Activated CD4-positive, alpha-beta memory T cell treated with anti-CD3 and anti-CD28 coated beads for 36 hours (primary cell): ENCODE data around the gene POU6F2. TPM values are rescaled to one million over a fixed set of nuclear protein-coding genes. Genes with fewer than 3 reads are reported as not detected.

Experiments used
- CTCF ChIA-PET: fragments of 350-600 bp; sonication (Branson Sonifier 250); formaldehyde crosslinking; loops from one replicate; lab custom pipeline; 2021; ENCODE audit warnings: antibody characterized with exemption, inconsistent platforms; lab: Charles Lee
- POLR2A ChIA-PET: fragments of 350-600 bp; sonication (Branson Sonifier 250); formaldehyde crosslinking; loops from one replicate; lab custom pipeline; 2021; ENCODE audit warnings: antibody characterized with exemption; lab: Charles Lee
- DNase-seq: peaks from one replicate; pipeline ENCODE4 v3.0.0-alpha.2; 2020
- H3K27ac Mint-ChIP-seq: one replicate; pipeline ENCODE4 v1.8.0; 2021; ENCODE audit warnings: mixed read lengths
- H3K27me3 Mint-ChIP-seq: one replicate; pipeline ENCODE4 v1.8.0; 2021; ENCODE audit warnings: mixed read lengths
- H3K36me3 Mint-ChIP-seq: one replicate; pipeline ENCODE4 v1.8.0; 2021; ENCODE audit warnings: mixed read lengths
- H3K4me1 Mint-ChIP-seq: one replicate; pipeline ENCODE4 v1.8.0; 2021; ENCODE audit warnings: low read depth, mixed read lengths
- H3K4me3 Mint-ChIP-seq: one replicate; pipeline ENCODE4 v1.8.0; 2021; ENCODE audit warnings: mild to moderate bottlenecking, mixed read lengths
- H3K9me3 Mint-ChIP-seq: one replicate; pipeline ENCODE4 v1.8.0; 2021; ENCODE audit warnings: mixed read lengths
- intact Hi-C: fragments of 100-400 bp; cut with micrococcal nuclease; formaldehyde crosslinking; loops from one replicate; pipeline ENCODE4 v1.15.1; 2023
- total RNA-seq, 2 experiments: library from RNA; stranded (reverse); gene quantifications; one replicate each; pipeline ENCODE4 v1.2.3, GENCODE V29; 2021

The POU6F2 gene
- total RNA-seq, 2 experiments from 2014 or later, result not detected

DNA sequence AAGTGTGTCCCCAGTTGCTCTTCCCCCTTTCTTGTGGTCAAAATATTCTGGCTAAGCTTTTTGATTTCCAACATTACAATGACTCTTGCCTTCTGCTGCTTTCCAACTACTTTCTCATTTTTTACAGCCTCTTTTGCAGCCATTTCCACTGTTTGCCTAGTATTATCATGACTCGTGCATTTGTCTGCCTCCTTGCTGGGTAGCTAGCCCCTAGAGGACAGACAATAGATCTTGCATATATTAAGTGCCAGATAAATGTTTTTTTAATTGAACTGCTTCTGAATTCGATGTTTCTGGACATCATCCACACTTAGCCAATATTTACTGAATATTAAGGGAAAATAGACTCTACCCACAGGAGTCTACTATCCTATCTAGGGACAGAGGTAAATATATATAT is 124.5 kb downstream of the POU6F2 start:
- no peak overlapping the region for H3K27ac Mint-ChIP-seq
- H3K4me1 Mint-ChIP-seq, result no peaks in the 10 kb centered on the region
- POLR2A ChIA-PET, result no interaction called here
- H3K27me3 Mint-ChIP-seq, result no peaks in the 10 kb centered on the region
- H3K9me3 Mint-ChIP-seq, result no peaks in the 10 kb centered on the region
- H3K36me3 Mint-ChIP-seq, result no peaks in the 10 kb centered on the region
- DNase-seq, result no peak
- H3K4me3 Mint-ChIP-seq, result no peak overlapping the region
- CTCF ChIA-PET, result no interaction called here
- intact Hi-C loops, result no loop called here

DNA sequence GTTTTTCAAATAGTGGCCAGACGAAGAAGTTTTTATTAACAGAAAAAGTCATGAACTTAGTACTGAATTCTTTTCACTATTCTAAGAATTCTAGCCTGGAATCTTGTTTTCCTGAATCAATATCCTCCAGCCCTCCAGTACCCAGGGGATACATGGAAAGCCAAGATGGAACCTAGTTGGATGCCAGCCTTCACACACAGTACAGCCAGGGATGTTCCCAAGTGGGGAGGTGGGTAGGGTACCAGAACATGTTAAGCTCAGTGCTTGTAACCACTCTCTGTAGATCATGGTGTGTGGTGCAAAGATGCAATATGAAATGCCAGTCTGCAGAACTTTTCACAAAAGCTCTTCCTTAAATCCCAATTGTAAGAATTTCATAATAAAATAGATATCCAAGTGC is 128.0 kb downstream of the POU6F2 start:
- Mint-ChIP-seq H3K9me3 (no peaks in the 10 kb centered on the region), H3K4me1 (no peaks in the 10 kb centered on the region), H3K36me3 (no peaks in the 10 kb centered on the region), H3K4me3 (no peak overlapping the region), H3K27ac (no peak overlapping the region), H3K27me3 (no peaks in the 10 kb centered on the region)
- intact Hi-C loops, result no loop called here
- POLR2A ChIA-PET, result no interaction called here
- CTCF ChIA-PET, result no interaction called here
- no peak for DNase-seq

DNA sequence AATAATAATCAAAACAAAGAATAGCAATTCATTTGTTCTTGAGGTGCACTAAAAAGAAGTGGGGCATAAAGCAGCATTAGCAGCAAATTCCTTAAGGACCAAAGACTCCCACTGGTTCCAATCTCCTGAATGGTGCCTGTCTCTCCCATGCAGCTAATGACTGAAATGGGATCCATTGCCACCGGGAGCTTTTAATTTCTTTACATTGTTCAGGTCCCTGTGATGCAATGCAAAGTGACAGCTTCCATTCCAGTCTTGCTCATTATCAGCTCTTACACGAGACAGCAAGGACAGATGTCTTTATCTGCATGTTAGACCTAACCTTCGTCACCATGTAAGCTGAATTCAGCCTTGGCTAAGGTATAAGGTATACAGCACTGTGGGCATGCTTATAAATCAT is 148.1 kb downstream of the POU6F2 start:
- no peak overlapping the region for H3K4me3 Mint-ChIP-seq
- H3K27ac Mint-ChIP-seq, result no peak overlapping the region
- peaks cover 3% of the 10 kb centered on the region for H3K4me1 Mint-ChIP-seq
- no peaks in the 10 kb centered on the region for H3K9me3 Mint-ChIP-seq
- intact Hi-C loops, result no loop called here
- CTCF ChIA-PET, result no interaction called here
- POLR2A ChIA-PET, result no interaction called here
- peaks cover 6% of the 10 kb centered on the region for H3K27me3 Mint-ChIP-seq
- H3K36me3 Mint-ChIP-seq, result no peaks in the 10 kb centered on the region
- DNase-seq, result no peak

- Mint-ChIP-seq H3K9me3 (no peaks in the 10 kb centered on the region), H3K36me3 (no peaks in the 10 kb centered on the region), H3K27ac (no peak overlapping the region), H3K4me1 (peaks cover 3% of the 10 kb centered on the region), H3K27me3 (peaks cover 12% of the 10 kb centered on the region), H3K4me3 (no peak overlapping the region)
- CTCF ChIA-PET, result no interaction called here
- DNase-seq, result no peak
- POLR2A ChIA-PET, result no interaction called here
- intact Hi-C loops, result no loop called here
Measured at GRCh38 chr7:39127058-39127457, 149.3 kb downstream of the POU6F2 start.

DNA sequence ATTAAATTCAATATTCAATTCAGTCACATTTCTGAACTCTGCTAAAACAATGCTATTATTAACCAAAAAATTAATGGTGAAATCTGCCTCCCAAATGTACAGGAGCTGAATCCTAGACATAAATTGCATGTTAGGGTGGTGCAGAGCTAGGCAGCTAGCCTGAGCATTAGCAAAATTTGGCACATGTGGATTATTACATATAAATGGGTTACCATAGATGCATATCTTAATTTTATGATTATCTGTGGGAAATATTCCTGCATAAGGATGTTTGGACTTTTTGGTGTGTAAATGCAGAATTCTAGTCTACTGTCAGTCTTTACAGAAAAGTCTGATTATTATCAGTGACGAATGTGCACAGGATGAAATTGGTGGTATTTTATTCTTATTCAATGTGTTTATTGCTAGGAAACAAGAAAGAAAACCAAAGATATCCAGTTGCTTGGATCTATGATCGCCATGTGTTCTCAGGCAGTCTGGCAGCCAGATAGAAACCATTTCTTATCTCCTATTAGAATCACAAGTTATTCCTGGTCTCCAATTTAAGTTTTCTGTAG is 150.7 kb downstream of the POU6F2 start:
- POLR2A ChIA-PET, result no interaction called here
- intact Hi-C loops, result no loop called here
- Mint-ChIP-seq H3K36me3 (no peaks in the 10 kb centered on the region), H3K4me3 (no peak overlapping the region), H3K9me3 (no peaks in the 10 kb centered on the region), H3K27ac (no peak overlapping the region), H3K27me3 (peaks cover 16% of the 10 kb centered on the region), H3K4me1 (peaks cover 3% of the 10 kb centered on the region)
- CTCF ChIA-PET, result no interaction called here
- no peak for DNase-seq

GRCh38 chr7:39130274-39130673 is 152.6 kb downstream of the POU6F2 start:
- H3K36me3 Mint-ChIP-seq, result no peaks in the 10 kb centered on the region
- intact Hi-C loops, result no loop called here
- H3K27me3 Mint-ChIP-seq, result peaks cover 16% of the 10 kb centered on the region
- H3K4me3 Mint-ChIP-seq, result no peak overlapping the region
- peaks cover 3% of the 10 kb centered on the region for H3K4me1 Mint-ChIP-seq
- POLR2A ChIA-PET, result no interaction called here
- H3K27ac Mint-ChIP-seq, result no peak overlapping the region
- CTCF ChIA-PET, result no interaction called here
- H3K9me3 Mint-ChIP-seq, result no peaks in the 10 kb centered on the region
- DNase-seq, result no peak

DNA sequence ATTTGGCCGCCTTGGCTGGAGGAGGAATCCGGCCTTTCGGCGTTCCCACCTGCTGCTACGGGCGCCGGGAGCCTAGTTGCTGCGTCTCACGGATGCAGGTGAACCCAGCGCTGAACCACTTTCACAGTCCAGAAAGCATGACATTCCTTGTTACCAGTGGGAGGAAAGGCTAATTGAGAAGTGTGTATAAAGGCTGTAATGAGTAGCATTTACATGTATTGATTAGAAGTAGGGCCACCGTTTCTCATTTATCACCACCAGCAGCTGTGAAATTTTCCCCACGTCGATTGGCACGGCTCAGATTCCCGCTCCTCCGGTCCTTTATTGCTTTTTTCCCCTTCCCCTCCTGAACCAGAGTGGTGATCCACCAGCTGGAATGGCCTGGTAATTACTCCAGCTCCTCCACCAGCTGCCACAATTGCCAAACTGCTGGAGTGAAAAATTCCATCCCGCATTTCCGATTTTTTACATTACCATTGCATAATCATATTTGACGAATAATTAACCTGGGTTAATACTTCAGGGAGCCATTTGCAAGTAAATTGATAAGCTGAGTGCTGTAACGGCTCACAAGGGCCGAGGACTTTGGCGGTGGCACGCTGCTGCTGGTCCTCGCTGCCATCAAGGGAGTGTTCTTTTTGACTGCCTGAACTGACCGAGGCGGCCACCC is 153.3 kb downstream of the POU6F2 start:
- ChIA-PET CTCF (no interaction called here), POLR2A (no interaction called here)
- peak overlapping the region; percentile 21 for H3K4me3 Mint-ChIP-seq
- H3K27ac Mint-ChIP-seq, result no peak overlapping the region
- H3K4me1 Mint-ChIP-seq, result peaks cover 3% of the 10 kb centered on the region
- H3K9me3 Mint-ChIP-seq, result no peaks in the 10 kb centered on the region
- peaks cover 16% of the 10 kb centered on the region for H3K27me3 Mint-ChIP-seq
- no peak for DNase-seq
- intact Hi-C loops, result no loop called here
- no peaks in the 10 kb centered on the region for H3K36me3 Mint-ChIP-seq

GRCh38 chr7:39132306-39132705 is 154.6 kb downstream of the POU6F2 start:
- intact Hi-C loops, result no loop called here
- no peak overlapping the region for H3K27ac Mint-ChIP-seq
- no peak overlapping the region for H3K4me3 Mint-ChIP-seq

DNA sequence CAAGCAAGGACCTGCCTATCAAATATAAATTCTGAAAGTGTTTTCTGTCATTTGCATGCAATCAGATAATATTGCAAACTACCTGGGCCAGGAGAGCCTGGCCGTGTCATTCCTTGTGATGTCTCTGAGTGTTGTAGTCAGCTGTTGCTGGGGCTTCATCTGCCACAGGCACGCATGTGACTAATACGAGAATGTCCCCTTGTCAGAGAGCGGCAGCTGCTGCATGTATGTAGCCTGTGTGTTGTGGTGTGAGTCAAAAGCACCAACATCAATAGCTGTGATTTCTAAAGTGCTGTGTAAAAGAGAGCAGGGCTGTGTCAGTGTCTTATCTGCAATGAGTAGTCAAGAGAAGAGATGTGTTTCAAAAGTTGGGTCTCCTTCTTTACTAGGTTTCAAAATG is 155.4 kb downstream of the POU6F2 start:
- Mint-ChIP-seq H3K27me3 (peaks cover 12% of the 10 kb centered on the region), H3K4me3 (no peak overlapping the region), H3K27ac (no peak overlapping the region), H3K36me3 (no peaks in the 10 kb centered on the region), H3K4me1 (peaks cover 3% of the 10 kb centered on the region), H3K9me3 (no peaks in the 10 kb centered on the region)
- ChIA-PET CTCF (no interaction called here), POLR2A (no interaction called here)
- intact Hi-C loops, result no loop called here
- no peak for DNase-seq

More at GRCh38 chr7:39132306-39132705, 154.6 kb downstream of the POU6F2 start:
- DNase-seq, result no peak
- H3K4me1 Mint-ChIP-seq, result peaks cover 3% of the 10 kb centered on the region
- H3K27me3 Mint-ChIP-seq, result peaks cover 15% of the 10 kb centered on the region
- no peaks in the 10 kb centered on the region for H3K36me3 Mint-ChIP-seq
- no peaks in the 10 kb centered on the region for H3K9me3 Mint-ChIP-seq
- CTCF ChIA-PET, result no interaction called here
- POLR2A ChIA-PET, result no interaction called here

DNA sequence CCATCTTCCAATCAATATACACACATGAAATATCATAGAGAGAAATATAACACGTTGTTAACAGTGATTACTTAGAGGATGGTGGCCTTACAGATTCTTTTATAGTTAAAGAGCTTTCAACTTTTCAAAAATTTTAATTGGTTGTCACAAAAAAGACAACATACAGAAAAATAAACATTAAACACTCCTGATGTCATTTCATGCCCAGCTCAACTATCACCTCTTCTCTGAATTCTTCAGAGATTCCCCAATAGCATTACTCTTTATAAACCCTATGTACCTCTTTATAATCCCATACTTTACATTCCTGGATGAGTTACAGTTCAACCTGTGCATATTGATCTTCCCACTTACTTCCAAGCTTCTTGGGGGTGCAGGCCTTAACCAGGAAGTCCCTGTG is 159.8 kb downstream of the POU6F2 start:
- H3K27ac Mint-ChIP-seq, result no peak overlapping the region
- H3K4me3 Mint-ChIP-seq, result no peak overlapping the region
- H3K9me3 Mint-ChIP-seq, result no peaks in the 10 kb centered on the region
- H3K36me3 Mint-ChIP-seq, result no peaks in the 10 kb centered on the region
- peaks cover 4% of the 10 kb centered on the region for H3K27me3 Mint-ChIP-seq
- no peaks in the 10 kb centered on the region for H3K4me1 Mint-ChIP-seq
- intact Hi-C loops, result no loop called here
- POLR2A ChIA-PET, result no interaction called here
- DNase-seq, result no peak
- CTCF ChIA-PET, result no interaction called here

GRCh38 chr7:39142750-39143149 is 165.0 kb downstream of the POU6F2 start:
- ChIA-PET CTCF (interaction anchor here (0.6 kb wide), 1 partner anchor 321 kb away, joined by 3 read pairs; no protein-coding TSS in a partner anchor), POLR2A (no interaction called here)
- H3K27me3 Mint-ChIP-seq, result no peaks in the 10 kb centered on the region
- H3K27ac Mint-ChIP-seq, result no peak overlapping the region
- H3K36me3 Mint-ChIP-seq, result no peaks in the 10 kb centered on the region
- intact Hi-C loops, result no loop called here
- no peak for DNase-seq
- H3K9me3 Mint-ChIP-seq, result no peaks in the 10 kb centered on the region
- no peak overlapping the region for H3K4me3 Mint-ChIP-seq
- H3K4me1 Mint-ChIP-seq, result no peaks in the 10 kb centered on the region

GRCh38 chr7:39144420-39144819 is 166.7 kb downstream of the POU6F2 start:
- intact Hi-C loops, result no loop called here
- ChIA-PET CTCF (no interaction called here), POLR2A (no interaction called here)
- no peaks in the 10 kb centered on the region for H3K36me3 Mint-ChIP-seq
- H3K4me3 Mint-ChIP-seq, result no peak overlapping the region
- H3K27ac Mint-ChIP-seq, result no peak overlapping the region
- H3K4me1 Mint-ChIP-seq, result no peaks in the 10 kb centered on the region
- no peak for DNase-seq
- no peaks in the 10 kb centered on the region for H3K9me3 Mint-ChIP-seq
- no peaks in the 10 kb centered on the region for H3K27me3 Mint-ChIP-seq

GRCh38 chr7:39145283-39145682 is 167.6 kb downstream of the POU6F2 start:
- POLR2A ChIA-PET, result no interaction called here
- no peak for DNase-seq
- intact Hi-C loops, result no loop called here
- H3K4me1 Mint-ChIP-seq, result no peaks in the 10 kb centered on the region
- H3K27me3 Mint-ChIP-seq, result no peaks in the 10 kb centered on the region
- H3K27ac Mint-ChIP-seq, result no peak overlapping the region
- no peaks in the 10 kb centered on the region for H3K9me3 Mint-ChIP-seq
- H3K36me3 Mint-ChIP-seq, result no peaks in the 10 kb centered on the region
- CTCF ChIA-PET, result no interaction called here
- no peak overlapping the region for H3K4me3 Mint-ChIP-seq
